Right forelimb (tissue), 1 donor: ENCODE results near the gene SLC37A4.
"Not testable (repeated sequence)": the region's sequence is repeated elsewhere in the genome, so short reads cannot be mapped to it uniquely, and the experiment has no call there.

Experiments
- DNase-seq: peaks from one replicate; pipeline ENCODE4 v3.0.0-alpha.2; 2018

Gene SLC37A4

GRCh38 chr11:119030329-119031047 is at the start of gene SLC37A4:
SLC37A4 (minus strand) TSS chr11:119030877.
- DNase-seq: peak; percentile 93

GRCh38 chr11:119078675-119079420 is 48.2 kb upstream of the SLC37A4 start:
- DNase-seq: no peak

GRCh38 chr11:119077839-119078238 is 47.2 kb upstream of the SLC37A4 start:
- DNase-seq: no peak

- DNase-seq: peak; percentile 97
Observed at GRCh38 chr11:119067371-119068222, 36.9 kb upstream of the SLC37A4 start, which contains the start of gene VPS11. VPS11 (plus strand) TSS chr11:119067818; CDS start chr11:119067824, 6 bp downstream.

- DNase-seq: no peak
Observed at GRCh38 chr11:119065369-119065768, 34.7 kb upstream of the SLC37A4 start.

- DNase-seq: no peak
Observed at GRCh38 chr11:119062779-119063178, 32.1 kb upstream of the SLC37A4 start.

- DNase-seq: no peak
Observed at GRCh38 chr11:119061256-119061655, 30.6 kb upstream of the SLC37A4 start.

- not testable (repeated sequence) for DNase-seq
Observed at GRCh38 chr11:119059128-119059527, 28.5 kb upstream of the SLC37A4 start.

- DNase-seq: peak; percentile 99
Observed at GRCh38 chr11:119057000-119057769, 26.5 kb upstream of the SLC37A4 start, which contains the start of gene HYOU1. HYOU1 (minus strand) TSS chr11:119057205; CDS start chr11:119056160, 1,045 bp downstream.

GRCh38 chr11:119056421-119056999 is 25.8 kb upstream of the SLC37A4 start:
- peak; percentile 51 for DNase-seq

GRCh38 chr11:119055901-119056300 is 25.2 kb upstream of the SLC37A4 start:
- no peak for DNase-seq

- no peak for DNase-seq
Observed at GRCh38 chr11:119054418-119054817, 23.7 kb upstream of the SLC37A4 start.

- no peak for DNase-seq
Observed at GRCh38 chr11:119052163-119052814, 21.6 kb upstream of the SLC37A4 start.

GRCh38 chr11:119051440-119052162 is 20.9 kb upstream of the SLC37A4 start:
- no peak for DNase-seq

GRCh38 chr11:119049081-119049480 is 18.4 kb upstream of the SLC37A4 start:
- DNase-seq: no peak

GRCh38 chr11:119048644-119049043 is 18.0 kb upstream of the SLC37A4 start:
- DNase-seq: no peak

- no peak for DNase-seq
Observed at GRCh38 chr11:119047205-119047604, 16.5 kb upstream of the SLC37A4 start.

GRCh38 chr11:119046489-119046888 is 15.8 kb upstream of the SLC37A4 start:
- no peak for DNase-seq

- DNase-seq: no peak
Observed at GRCh38 chr11:119044708-119045107, 14.0 kb upstream of the SLC37A4 start.

GRCh38 chr11:119042927-119043326 is 12.2 kb upstream of the SLC37A4 start:
- DNase-seq: no peak
